H1 (cell line): Measurements from ENCODE around the gene GPR39. TPM values are rescaled to one million over a fixed set of nuclear protein-coding genes. Genes with fewer than 3 reads are reported as not detected.

Experiments used
- CTCF ChIA-PET: fragments of 300-600 bp; sonication (Branson Sonifier 250); formaldehyde crosslinking; loops from one replicate; lab custom pipeline; 2021; ENCODE audit not compliant: partially characterized antibody; lab: Charles Lee
- POLR2A ChIA-PET: fragments of 300-600 bp; sonication (Branson Sonifier 250); formaldehyde crosslinking; loops from one replicate; lab custom pipeline; 2021; ENCODE audit warnings: inconsistent platforms; ENCODE audit not compliant: partially characterized antibody; lab: Charles Lee
- DNase-seq, 2 experiments: peaks; one replicate each; pipeline versions ENCODE4 v3.0.0 to v3.0.0-alpha.2; 2010 to 2022; ENCODE audit warnings: low spot score in 2 of 2, low read depth in 1 of 2, mixed read lengths in 1 of 2
- FAIRE-seq: peaks from 2 replicates; lab custom pipeline; 2011; peaks lifted over from hg19 to GRCh38; lab: Jason Lieb, UNC
- H2AFZ ChIP-seq: 2 replicates; pipeline ENCODE4 v1.8.1; 2012; ENCODE audit warnings: low read length, inconsistent platforms
- H2AK5ac ChIP-seq: 2 replicates; pipeline ENCODE4 v1.6.1; 2013; ENCODE audit warnings: low read depth, low read length
- H2BK120ac ChIP-seq: replicated peaks from 2 replicates; pipeline ENCODE3; 2013; ENCODE audit warnings: low read depth, low read length, inconsistent platforms
- H2BK12ac ChIP-seq: 2 replicates; pipeline ENCODE4 v1.6.1; 2013; ENCODE audit warnings: low read depth, low read length
- H2BK15ac ChIP-seq: 2 replicates; pipeline ENCODE4 v1.6.1; 2013; ENCODE audit warnings: low read length
- H2BK20ac ChIP-seq: 2 replicates; pipeline ENCODE4 v1.6.1; 2013; ENCODE audit warnings: low read length
- H2BK5ac ChIP-seq: 2 replicates; pipeline ENCODE4 v1.6.1; 2013; ENCODE audit warnings: low read depth, low read length
- H3K14ac ChIP-seq: 2 replicates; pipeline ENCODE4 v1.6.1; 2013; ENCODE audit warnings: inconsistent platforms; ENCODE audit not compliant: insufficient read length
- H3K18ac ChIP-seq: 2 replicates; pipeline ENCODE4 v1.6.1; 2013; ENCODE audit warnings: low read length; ENCODE audit errors: extremely low read depth
- H3K23ac ChIP-seq: 2 replicates; pipeline ENCODE4 v1.6.1; 2013; ENCODE audit warnings: inconsistent platforms; ENCODE audit not compliant: insufficient read length
- H3K23me2 ChIP-seq: 2 replicates; pipeline ENCODE4 v1.6.1; 2013; ENCODE audit warnings: low read depth, low read length
- H3K27ac ChIP-seq: 2 replicates; pipeline ENCODE4 v1.6.1; 2011; ENCODE audit warnings: low read depth, low read length, inconsistent platforms
- H3K27me3 ChIP-seq, 4 experiments: replicated peaks in 1 of 4; 1 replicate in 1 of 4; 2 replicates in 3 of 4; pipeline versions ENCODE4 v1.6.1 to v1.8.1; 2011 to 2013; ENCODE audit warnings: low read length in 3 of 4, mild to moderate bottlenecking in 3 of 4, inconsistent platforms in 2 of 4, mixed read lengths in 2 of 4, moderate library complexity in 1 of 4; ENCODE audit not compliant: control insufficient read depth in 3 of 4, insufficient read depth in 3 of 4; ENCODE audit errors: extremely low read depth in 1 of 4
- H3K36me3 ChIP-seq, 4 experiments: 2 replicates each; pipeline versions ENCODE4 v1.6.1 to v1.8.1; 2011 to 2013; ENCODE audit warnings: mild to moderate bottlenecking in 4 of 4, low read length in 3 of 4, moderate library complexity in 2 of 4, control low read depth in 1 of 4, inconsistent platforms in 1 of 4; ENCODE audit not compliant: insufficient read depth in 4 of 4, control insufficient read depth in 2 of 4
- H3K4ac ChIP-seq: replicated peaks from 2 replicates; pipeline ENCODE3; 2013; ENCODE audit warnings: low read length, low read depth, mixed read lengths, inconsistent platforms; ENCODE audit not compliant: insufficient read length
- H3K4me1 ChIP-seq, 4 experiments: replicated peaks in 1 of 4; 1 replicate in 1 of 4; 2 replicates in 3 of 4; pipeline versions ENCODE4 v1.6.1 to v1.8.1; 2011 to 2013; ENCODE audit warnings: low read length in 3 of 4, inconsistent platforms in 2 of 4, mixed read lengths in 1 of 4; ENCODE audit not compliant: insufficient read depth in 4 of 4, control insufficient read depth in 3 of 4
- H3K4me2 ChIP-seq, 2 experiments: 2 replicates each; pipeline versions ENCODE4 v1.6.1 to v1.8.1; 2011 to 2013; ENCODE audit warnings: low read depth in 2 of 2, low read length in 2 of 2, control low read depth in 1 of 2, inconsistent platforms in 1 of 2, mild to moderate bottlenecking in 1 of 2; ENCODE audit not compliant: insufficient read depth in 1 of 2
- H3K4me3 ChIP-seq, 4 experiments: fragments of 200-600, 300-600 bp in 1 of 4; sonication (generic), shearing (Covaris generic), sonication (Bioruptor Twin) in 1 of 4; 2 replicates each; pipeline versions ENCODE4 v1.5.1 to v1.8.1; 2011 to 2016; ENCODE audit warnings: low read length in 4 of 4, low read depth in 3 of 4, control low read depth in 2 of 4, inconsistent platforms in 2 of 4, mild to moderate bottlenecking in 2 of 4, mixed read lengths in 1 of 4, moderate library complexity in 1 of 4; ENCODE audit not compliant: insufficient read depth in 2 of 4; ENCODE audit errors: extremely low read depth in 1 of 4
- H3K56ac ChIP-seq: replicated peaks from 2 replicates; pipeline ENCODE3; 2013; ENCODE audit warnings: low read depth, mild to moderate bottlenecking, mixed read lengths, low read length, inconsistent platforms; ENCODE audit not compliant: insufficient read length
- H3K79me1 ChIP-seq: 2 replicates; pipeline ENCODE4 v1.6.1; 2013; ENCODE audit warnings: low read depth, low read length, control low read depth
- H3K79me2 ChIP-seq, 2 experiments: 2 replicates each; pipeline versions ENCODE4 v1.6.1 to v1.8.1; 2012 to 2013; ENCODE audit warnings: low read length in 2 of 2, mild to moderate bottlenecking in 2 of 2, inconsistent platforms in 1 of 2; ENCODE audit not compliant: insufficient read depth in 2 of 2, control insufficient read depth in 1 of 2
- H3K9ac ChIP-seq, 4 experiments: replicated peaks in 1 of 4; 1 replicate in 1 of 4; 2 replicates in 3 of 4; pipeline versions ENCODE4 v1.6.1 to v1.8.1; 2011 to 2013; ENCODE audit warnings: low read depth in 3 of 4, low read length in 3 of 4, control low read depth in 2 of 4, mild to moderate bottlenecking in 2 of 4, moderate library complexity in 2 of 4, inconsistent platforms in 1 of 4; ENCODE audit errors: extremely low read depth in 1 of 4
- H3K9me3 ChIP-seq, 2 experiments: 2 replicates each; pipeline versions ENCODE4 v1.6.1 to v1.8.1; 2012 to 2013; ENCODE audit warnings: mild to moderate bottlenecking in 2 of 2, moderate library complexity in 2 of 2, control low read depth in 1 of 2, inconsistent platforms in 1 of 2, low read depth in 1 of 2, low read length in 1 of 2, mixed read lengths in 1 of 2; ENCODE audit not compliant: insufficient read depth in 2 of 2
- H4K20me1 ChIP-seq, 2 experiments: replicated peaks in 1 of 2; 2 replicates each; pipeline versions ENCODE3 to v1.8.1; 2011 to 2013; ENCODE audit warnings: inconsistent platforms in 2 of 2, low read length in 2 of 2, mild to moderate bottlenecking in 1 of 2; ENCODE audit not compliant: insufficient read depth in 2 of 2, control insufficient read depth in 1 of 2
- H4K5ac ChIP-seq: 2 replicates; pipeline ENCODE4 v1.6.1; 2013; ENCODE audit warnings: low read length, low read depth, mixed read lengths, inconsistent platforms; ENCODE audit not compliant: insufficient read length
- H4K8ac ChIP-seq: 2 replicates; pipeline ENCODE4 v1.8.0; 2013; ENCODE audit warnings: mild to moderate bottlenecking, moderate library complexity, low read length, inconsistent platforms; ENCODE audit not compliant: insufficient read depth; ENCODE audit errors: extremely low read depth
- H4K91ac ChIP-seq: replicated peaks from 2 replicates; pipeline ENCODE3; 2013; ENCODE audit warnings: low read length, mixed read lengths, inconsistent platforms; ENCODE audit not compliant: insufficient read length
- ASH2L ChIP-seq: fragments of 200-600, 300-600 bp; sonication (generic); IDR thresholded peaks from one replicate; pipeline ENCODE4 v1.7.1; 2017; ENCODE audit warnings: low read length
- CBX8 ChIP-seq: fragments of 300-800, 300-1000 bp; sonication (generic); IDR thresholded peaks from 2 replicates; pipeline ENCODE4 v1.7.1; 2016; ENCODE audit warnings: low read depth, low read length, borderline replicate concordance
- CEBPB ChIP-seq: IDR thresholded peaks from 2 replicates; pipeline ENCODE4 v1.6.1; 2012; ENCODE audit warnings: low read depth, low read length
- CREB1 ChIP-seq: IDR thresholded peaks from 2 replicates; pipeline ENCODE4 v1.6.1; 2012; ENCODE audit warnings: inconsistent platforms
- FOSL1 ChIP-seq: IDR thresholded peaks from 2 replicates; pipeline ENCODE4 v1.6.1; 2011; ENCODE audit warnings: mild to moderate bottlenecking, low read depth, low read length, moderate library complexity; ENCODE audit not compliant: insufficient read depth
- NRF1 ChIP-seq: IDR thresholded peaks from 2 replicates; pipeline ENCODE4 v1.6.1; 2011; ENCODE audit warnings: mild to moderate bottlenecking, low read depth, low read length, improper control_type of control experiment
- POLR2A ChIP-seq, 2 experiments: IDR thresholded peaks; 1 replicate in 1 of 2; 2 replicates in 1 of 2; pipeline ENCODE4 v1.6.1; 2011; ENCODE audit warnings: low read depth in 2 of 2, low read length in 2 of 2, mild to moderate bottlenecking in 2 of 2; ENCODE audit errors: control extremely low read depth in 1 of 2
- POU5F1 ChIP-seq: IDR thresholded peaks from 2 replicates; pipeline ENCODE4 v1.6.1; 2011; ENCODE audit warnings: low read depth, mild to moderate bottlenecking, low read length, moderate library complexity
- SAP30 ChIP-seq: fragments of 300-600 bp; sonication (generic); IDR thresholded peaks from 2 replicates; pipeline ENCODE4 v1.7.1; 2012; ENCODE audit warnings: low read length, moderate library complexity, mild to moderate bottlenecking, inconsistent platforms; ENCODE audit not compliant: insufficient read depth, insufficient replicate concordance
- SP1 ChIP-seq: IDR thresholded peaks from 2 replicates; pipeline ENCODE4 v1.6.1; 2011; ENCODE audit warnings: low read depth, low read length
- SP2 ChIP-seq: IDR thresholded peaks from 2 replicates; pipeline ENCODE4 v1.6.1; 2012; ENCODE audit warnings: mild to moderate bottlenecking, low read length, inconsistent platforms
- SP4 ChIP-seq: IDR thresholded peaks from 2 replicates; pipeline ENCODE4 v1.6.1; 2012; ENCODE audit warnings: low read length, inconsistent platforms
- TAF7 ChIP-seq: optimal IDR thresholded peaks from 2 replicates; pipeline ENCODE3; 2011; ENCODE audit warnings: low read depth, mild to moderate bottlenecking, inconsistent platforms, low read length, moderate library complexity, borderline replicate concordance
- WGBS, 2 experiments: shearing (Covaris generic) in 1 of 2; methylation state at CpG; one replicate each; pipeline versions ENCODE4 v1.1.6 to v1.1.7; 2013 to 2015; ENCODE audit warnings: low lambda C conversion rate in 2 of 2, mixed read lengths in 2 of 2, inconsistent platforms in 1 of 2, low coverage in 1 of 2, missing lambda C conversion rate in 1 of 2; ENCODE audit not compliant: insufficient replicate concordance in 2 of 2, insufficient coverage in 1 of 2, insufficient read length in 1 of 2; ENCODE audit errors: extremely low coverage in 1 of 2, missing lambda C conversion rate in 1 of 2; 5-methylcytosine and 5-hydroxymethylcytosine counted together
- polyA plus RNA-seq, 7 experiments: library from polyadenylated mRNA; depleted of rRNA in 3 of 7; stranded (reverse) in 5 of 7; unstranded in 2 of 7; fragments of >200 nt in 5 of 7; fragments of 200-250 nt in 2 of 7; gene quantifications; 1 replicate in 5 of 7; 2 replicates in 1 of 7; 4 replicates in 1 of 7; pipeline versions ENCODE4 v1.2.1 to v1.2.3, GENCODE V29; 2011 to 2013; ENCODE audit warnings: missing spikeins in 2 of 7, mixed read lengths in 2 of 7
- total RNA-seq: library from RNA; stranded (reverse); fragmentation: NEBNext Ultra II Directional; extraction: Animal tissue kit (Norgen Biotek cat#: 25700); gene quantifications from 2 replicates; pipeline ENCODE4 v1.2.1, GENCODE V29; 2021
- TF ChIP-seq, protein P1 (sequence below): IDR thresholded peaks from 2 replicates; pipeline ENCODE4 v1.6.1; 2012; ENCODE audit warnings: inconsistent platforms
- TF ChIP-seq, protein P2 (sequence below): IDR thresholded peaks from 2 replicates; pipeline ENCODE4 v1.6.1; 2011; ENCODE audit warnings: low read length, improper control_type of control experiment

Gene GPR39
- total and polyA plus RNA-seq, 2 of the 8 experiments (the other 6 are each of a cell fraction or from before 2014, with no cell fraction given), result 0.63 to 2.7 TPM

DNA sequence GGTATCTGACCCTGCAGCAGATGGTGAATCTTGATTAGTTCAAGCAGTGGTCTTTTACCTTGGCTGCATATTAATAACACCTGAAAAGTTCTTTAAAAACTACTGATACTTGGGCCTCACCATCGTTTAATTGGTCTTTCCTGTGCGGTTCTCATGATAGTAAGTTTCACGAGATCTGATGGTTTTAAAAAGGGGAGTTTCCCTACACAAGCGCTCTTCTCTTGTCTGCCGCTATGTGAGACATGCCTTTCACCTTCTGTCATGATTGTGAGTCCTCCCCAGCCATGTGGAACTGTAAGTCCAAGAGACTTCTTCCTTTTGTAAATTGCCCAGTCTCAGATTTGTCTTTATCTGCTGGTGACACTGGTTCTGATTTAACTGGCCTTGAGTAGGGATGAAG, 151.1 kb downstream of the GPR39 start:
- ChIA-PET CTCF (interaction anchor here (1.0 to 1.4 kb wide), 2 partner anchors 14 to 20 kb away, joined by 3 to 6 read pairs; no protein-coding TSS in a partner anchor), POLR2A (no interaction called here)
- Histone ChIP-seq H3K4me3 (no peak overlapping the region), H3K4me2 (no peak overlapping the region), H4K8ac (no peak overlapping the region), H3K56ac (no peak overlapping the region), H3K27ac (no peak overlapping the region), H3K18ac (no peak overlapping the region), H3K23ac (no peak overlapping the region), H4K5ac (no peak overlapping the region), H3K9ac (no peak overlapping the region), H3K79me1 (no peaks in the 10 kb centered on the region), H3K14ac (no peak overlapping the region), H2AFZ (no peak overlapping the region), H3K9me3 (no peaks in the 10 kb centered on the region), H3K23me2 (no peaks in the 10 kb centered on the region), H3K79me2 (no peaks in the 10 kb centered on the region), H3K27me3 (no peaks in the 10 kb centered on the region), H3K4me1 (no peaks in the 10 kb centered on the region), H2BK5ac (no peak overlapping the region), H3K4ac (no peak overlapping the region), H4K91ac (no peak overlapping the region), H4K20me1 (no peaks in the 10 kb centered on the region), H2BK120ac (no peak overlapping the region), H2BK20ac (no peak overlapping the region), H2BK12ac (no peak overlapping the region), H3K36me3 (no peaks in the 10 kb centered on the region), H2BK15ac (no peak overlapping the region), H2AK5ac (no peak overlapping the region)
- 92% methylated on average over 5 of the region's 5 CpGs; no CpG with 5 or more reads in 1 of the 2 experiments for WGBS, 2 experiments
- no peak for DNase-seq
- no peak for FAIRE-seq
- TF ChIP-seq ASH2L (no peak), SP2 (no peak), SAP30 (no peak), CEBPB (no peak), POU5F1 (no peak), POLR2A (IDR thresholded peaks at IDR 0.05; ENCODE audit: control extremely low read depth in 1 of 2, low read depth in 2 of 2, low read length in 2 of 2) (no peak), SP1 (no peak), CREB1 (no peak), CBX8 (no peak), SP4 (no peak), TAF7 (no peak), FOSL1 (no peak), NRF1 (no peak)
- TF ChIP-seq, protein P1, sequence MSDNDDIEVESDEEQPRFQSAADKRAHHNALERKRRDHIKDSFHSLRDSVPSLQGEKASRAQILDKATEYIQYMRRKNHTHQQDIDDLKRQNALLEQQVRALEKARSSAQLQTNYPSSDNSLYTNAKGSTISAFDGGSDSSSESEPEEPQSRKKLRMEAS, result no peak
- TF ChIP-seq, protein P2, sequence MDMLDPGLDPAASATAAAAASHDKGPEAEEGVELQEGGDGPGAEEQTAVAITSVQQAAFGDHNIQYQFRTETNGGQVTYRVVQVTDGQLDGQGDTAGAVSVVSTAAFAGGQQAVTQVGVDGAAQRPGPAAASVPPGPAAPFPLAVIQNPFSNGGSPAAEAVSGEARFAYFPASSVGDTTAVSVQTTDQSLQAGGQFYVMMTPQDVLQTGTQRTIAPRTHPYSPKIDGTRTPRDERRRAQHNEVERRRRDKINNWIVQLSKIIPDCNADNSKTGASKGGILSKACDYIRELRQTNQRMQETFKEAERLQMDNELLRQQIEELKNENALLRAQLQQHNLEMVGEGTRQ, result no peak
